Fibroblast of pulmonary artery (primary cell): ENCODE results near the gene INPP4A.

ENCODE experiments used
- DNase-seq: peaks from one replicate; pipeline ENCODE4 v3.0.0-alpha.2; 2010; ENCODE audit warnings: low read depth
- H3K4me3 ChIP-seq: replicated peaks from 2 replicates; pipeline ENCODE4 v1.5.1; 2011; ENCODE audit warnings: low read depth, mild to moderate bottlenecking, control low read depth, low read length, moderate library complexity
- TF ChIP-seq, protein P1 (sequence below): IDR thresholded peaks from 2 replicates; pipeline ENCODE4 v1.5.1; 2011; ENCODE audit warnings: mild to moderate bottlenecking, control low read depth, low read length, inconsistent platforms; ENCODE audit errors: missing control alignments

Gene INPP4A

DNA sequence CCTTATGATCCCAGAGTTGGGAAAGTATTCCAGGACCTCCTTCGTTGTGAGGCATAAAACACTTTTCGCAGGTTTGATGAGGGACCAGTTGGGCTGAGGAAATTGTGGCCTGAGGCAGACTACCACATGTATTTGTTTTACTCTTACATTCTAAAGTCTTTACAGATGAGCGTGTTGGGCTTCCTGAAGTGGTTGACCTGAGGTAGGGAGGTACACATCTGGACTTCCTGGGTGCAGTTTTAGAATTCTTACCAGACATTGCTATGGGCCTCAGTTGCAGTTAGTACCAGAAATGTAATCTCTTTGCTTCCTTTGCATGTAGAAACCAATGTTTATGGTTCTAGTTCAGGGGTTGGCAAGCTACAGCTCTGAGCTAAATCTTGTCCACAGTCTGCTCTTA, 114.9 kb downstream of the INPP4A start:
- no peak for DNase-seq
- TF ChIP-seq, protein P1, sequence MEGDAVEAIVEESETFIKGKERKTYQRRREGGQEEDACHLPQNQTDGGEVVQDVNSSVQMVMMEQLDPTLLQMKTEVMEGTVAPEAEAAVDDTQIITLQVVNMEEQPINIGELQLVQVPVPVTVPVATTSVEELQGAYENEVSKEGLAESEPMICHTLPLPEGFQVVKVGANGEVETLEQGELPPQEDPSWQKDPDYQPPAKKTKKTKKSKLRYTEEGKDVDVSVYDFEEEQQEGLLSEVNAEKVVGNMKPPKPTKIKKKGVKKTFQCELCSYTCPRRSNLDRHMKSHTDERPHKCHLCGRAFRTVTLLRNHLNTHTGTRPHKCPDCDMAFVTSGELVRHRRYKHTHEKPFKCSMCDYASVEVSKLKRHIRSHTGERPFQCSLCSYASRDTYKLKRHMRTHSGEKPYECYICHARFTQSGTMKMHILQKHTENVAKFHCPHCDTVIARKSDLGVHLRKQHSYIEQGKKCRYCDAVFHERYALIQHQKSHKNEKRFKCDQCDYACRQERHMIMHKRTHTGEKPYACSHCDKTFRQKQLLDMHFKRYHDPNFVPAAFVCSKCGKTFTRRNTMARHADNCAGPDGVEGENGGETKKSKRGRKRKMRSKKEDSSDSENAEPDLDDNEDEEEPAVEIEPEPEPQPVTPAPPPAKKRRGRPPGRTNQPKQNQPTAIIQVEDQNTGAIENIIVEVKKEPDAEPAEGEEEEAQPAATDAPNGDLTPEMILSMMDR, result no peak
- no peak overlapping the region for H3K4me3 ChIP-seq

DNA sequence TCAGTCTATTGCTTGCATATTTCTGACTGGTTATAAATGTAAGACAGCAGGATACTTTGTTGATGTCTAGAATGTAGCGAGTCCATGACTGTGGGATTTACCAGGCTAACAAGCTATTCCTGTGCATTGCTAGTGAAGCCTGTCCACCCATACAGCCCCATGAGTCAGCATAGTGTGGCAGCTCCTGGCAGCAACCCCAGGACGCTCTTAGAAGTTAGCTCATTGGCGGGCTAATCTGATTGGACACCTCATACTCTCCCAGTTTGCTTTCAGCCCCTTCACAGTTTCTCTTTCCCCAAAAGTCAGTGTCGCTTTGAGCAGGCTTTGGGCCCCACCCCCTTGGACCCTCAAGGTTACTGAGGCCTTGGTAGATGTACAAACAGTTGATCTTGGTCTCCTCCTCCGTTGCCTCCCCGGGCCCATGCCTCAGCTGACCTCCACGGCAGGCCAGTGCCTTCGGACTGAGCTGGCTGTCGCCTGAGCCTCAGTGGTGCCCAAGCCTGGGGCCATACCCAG, 115.7 kb downstream of the INPP4A start:
- H3K4me3 ChIP-seq, result no peak overlapping the region
- TF ChIP-seq, protein P1, result no peak
- peak; percentile 90 for DNase-seq

DNA sequence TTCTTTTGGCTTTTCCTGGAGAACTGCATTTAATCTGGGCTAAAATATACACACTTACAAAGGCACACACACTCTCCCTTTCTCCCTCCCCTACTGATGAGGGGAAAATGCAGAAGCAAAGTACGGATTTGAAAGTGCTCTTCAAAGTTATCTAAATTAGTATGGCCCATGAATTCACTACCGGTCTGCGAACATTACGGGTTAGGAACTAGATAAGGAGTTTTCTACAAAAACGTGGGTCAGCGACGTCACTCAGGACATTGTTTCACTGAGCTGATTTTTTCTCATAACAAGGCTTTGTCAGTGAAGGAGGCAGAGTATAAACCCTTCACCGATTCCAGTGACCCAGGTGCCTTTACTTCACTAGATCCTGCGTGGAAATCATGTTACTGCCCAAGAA, 116.4 kb downstream of the INPP4A start:
- no peak overlapping the region for H3K4me3 ChIP-seq
- TF ChIP-seq, protein P1, result no peak
- DNase-seq, result no peak

GRCh38 chr2:98561902-98562695, 117.4 kb downstream of the INPP4A start:
- no peak for DNase-seq
- TF ChIP-seq, protein P1, result no peak
- H3K4me3 ChIP-seq, result no peak overlapping the region

DNA sequence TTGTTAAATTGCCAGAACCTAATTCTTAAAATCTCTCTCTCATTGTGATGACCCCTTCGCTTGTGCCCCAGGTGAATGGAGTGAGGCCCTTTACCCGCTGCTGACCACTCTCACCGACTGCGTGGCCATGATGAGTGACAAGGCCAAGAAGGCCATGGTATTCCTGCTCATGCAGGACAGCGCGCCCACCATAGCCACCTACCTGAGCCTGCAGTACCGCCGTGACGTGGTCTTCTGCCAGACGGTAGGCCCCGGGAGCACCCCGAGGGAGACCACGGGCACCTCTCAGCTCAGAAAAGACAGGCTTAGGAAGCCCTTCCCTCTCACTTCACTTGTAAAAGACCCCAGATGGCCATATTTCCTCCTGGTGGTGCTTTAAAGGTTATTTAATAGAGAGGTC, 118.7 kb downstream of the INPP4A start:
- TF ChIP-seq, protein P1, result no peak
- DNase-seq, result no peak
- no peak overlapping the region for H3K4me3 ChIP-seq

GRCh38 chr2:98564541-98565132, 120.0 kb downstream of the INPP4A start:
- TF ChIP-seq, protein P1, result no peak
- H3K4me3 ChIP-seq, result no peak overlapping the region
- DNase-seq, result no peak
